Activated CD4-positive, alpha-beta T cell treated with anti-CD3 and anti-CD28 coated beads, Interleukin-2, Interleukin-4, amounts not matched to agents 100 ng/mL and 50 ng/mL, durations not matched to agents 16 hours and 8 hours (primary cell): ENCODE measurements around the gene COPS6.

Experiments used
- DNase-seq: peaks from one replicate; pipeline ENCODE4 v3.0.0-alpha.2; 2020; ENCODE audit warnings: low spot score

Gene COPS6

GRCh38 chr7:100080907-100081534 lies 7.7 kb upstream of the COPS6 start:
- DNase-seq = no peak

- peak; percentile 99 for DNase-seq
Observed at GRCh38 chr7:100081535-100082102, 7.2 kb upstream of the COPS6 start, which contains the start of gene ZNF3. Gene ZNF3 (minus strand): TSS chr7:100081723. CDS start chr7:100077357, 4,366 bp downstream.

GRCh38 chr7:100082978-100083377 lies 5.8 kb upstream of the COPS6 start:
- DNase-seq = no peak

GRCh38 chr7:100085515-100085914 lies 3.3 kb upstream of the COPS6 start:
- DNase-seq = no peak

- no peak for DNase-seq
Observed at GRCh38 chr7:100087055-100087750, 1.6 kb upstream of the COPS6 start.

- DNase-seq = no peak
Observed at GRCh38 chr7:100088095-100088620, 611 bp upstream of the COPS6 start.

- DNase-seq = no peak
Observed at GRCh38 chr7:100089458-100090196, 858 bp downstream of the COPS6 start.

GRCh38 chr7:100090527-100091410 lies 2.0 kb downstream of the COPS6 start:
- DNase-seq = no peak

- no peak for DNase-seq
Observed at GRCh38 chr7:100091411-100092181, 2.8 kb downstream of the COPS6 start.

- no peak for DNase-seq
Observed at GRCh38 chr7:100093054-100093453, 4.3 kb downstream of the COPS6 start.

GRCh38 chr7:100093498-100093897 lies 4.7 kb downstream of the COPS6 start:
- no peak for DNase-seq

GRCh38 chr7:100093925-100094486 lies 5.2 kb downstream of the COPS6 start:
- DNase-seq = no peak

GRCh38 chr7:100095289-100095688 lies 6.5 kb downstream of the COPS6 start:
- DNase-seq = no peak

- no peak for DNase-seq
Observed at GRCh38 chr7:100095704-100096103, 6.9 kb downstream of the COPS6 start.

- DNase-seq = no peak
Observed at GRCh38 chr7:100098913-100099312, 10.1 kb downstream of the COPS6 start.

GRCh38 chr7:100099452-100099851 lies 10.7 kb downstream of the COPS6 start:
- DNase-seq = no peak

GRCh38 chr7:100100420-100101015 lies 11.7 kb downstream of the COPS6 start:
- DNase-seq = peak; percentile 87

GRCh38 chr7:100101016-100101862 lies 12.5 kb downstream of the COPS6 start, which contains the start of the genes AP4M1 and MCM7:
Gene AP4M1 (plus strand): TSS chr7:100101643. CDS start chr7:100101715, 72 bp downstream.
Gene MCM7 (minus strand): TSS chr7:100101397. CDS start chr7:100101294, 103 bp downstream.
- DNase-seq = peak; percentile 99
